Stimulated activated CD4-positive, alpha-beta T cell treated with anti-CD3 and anti-CD28 coated beads, TNF-alpha, amount 100 ng/mL, for 48 hours (primary cell): Measurements from ENCODE around the gene PITPNC1.
A peak's percentile ranks its signal among the peaks of the same experiment; 100 is the strongest.
"Not testable (repeated sequence)": the region's sequence is repeated elsewhere in the genome, so short reads cannot be mapped to it uniquely, and the experiment has no call there.

Experiments
- DNase-seq, 3 donors: peaks; one replicate each; pipeline ENCODE4 v3.0.0-alpha.2; 2020; ENCODE audit warnings: low read depth in 3 of 3

Gene PITPNC1

GRCh38 chr17:67369676-67370075 lies 7.4 kb upstream of the PITPNC1 start:
- no peak for DNase-seq

- no peak for DNase-seq
Measured at GRCh38 chr17:67372751-67373150, 4.3 kb upstream of the PITPNC1 start.

- peak; percentile 75 to 86 (median 76) for DNase-seq
Measured at GRCh38 chr17:67374329-67375053, 2.6 kb upstream of the PITPNC1 start.

- no peak for DNase-seq
Measured at GRCh38 chr17:67375054-67375427, 2.0 kb upstream of the PITPNC1 start.

- DNase-seq = no peak
Measured at GRCh38 chr17:67375716-67376115, 1.4 kb upstream of the PITPNC1 start.

- no peak for DNase-seq
Measured at GRCh38 chr17:67376415-67376736, 705 bp upstream of the PITPNC1 start.

GRCh38 chr17:67377488-67378453 lies 690 bp downstream of the PITPNC1 start:
- peak in 2 of 3 donors; percentile 42 to 43 for DNase-seq

GRCh38 chr17:67378454-67379250 lies 1.6 kb downstream of the PITPNC1 start:
- DNase-seq = peak; percentile 55 to 77 (median 60)

GRCh38 chr17:67379251-67379630 lies 2.2 kb downstream of the PITPNC1 start:
- no peak for DNase-seq

- no peak for DNase-seq
Measured at GRCh38 chr17:67381929-67382257, 4.8 kb downstream of the PITPNC1 start.

- no peak for DNase-seq
Measured at GRCh38 chr17:67385122-67385988, 8.3 kb downstream of the PITPNC1 start.

GRCh38 chr17:67386965-67387551 lies 10.0 kb downstream of the PITPNC1 start:
- DNase-seq = peak; percentile 49 to 72 (median 69)

- not testable (repeated sequence) for DNase-seq
Measured at GRCh38 chr17:67388536-67388935, 11.5 kb downstream of the PITPNC1 start.

GRCh38 chr17:67388986-67389385 lies 11.9 kb downstream of the PITPNC1 start:
- no peak for DNase-seq

GRCh38 chr17:67390006-67390645 lies 13.0 kb downstream of the PITPNC1 start:
- DNase-seq = no peak

GRCh38 chr17:67390646-67391361 lies 13.7 kb downstream of the PITPNC1 start:
- peak in 2 of 3 donors; percentile 53 to 57 for DNase-seq

GRCh38 chr17:67392111-67392510 lies 15.0 kb downstream of the PITPNC1 start:
- no peak for DNase-seq

- no peak for DNase-seq
Measured at GRCh38 chr17:67393809-67394397, 16.8 kb downstream of the PITPNC1 start.

GRCh38 chr17:67399676-67400075 lies 22.6 kb downstream of the PITPNC1 start:
- DNase-seq = no peak
